HUES6 (cell line): ENCODE results near the gene HOXD11.

ENCODE experiments used
- H3K27ac ChIP-seq: 2 replicates; pipeline ENCODE4 v1.7.0; 2013; ENCODE audit warnings: low read depth, mild to moderate bottlenecking, low read length, inconsistent platforms
- H3K27me3 ChIP-seq: 2 replicates; pipeline ENCODE4 v1.6.1; 2013; ENCODE audit warnings: low read length; ENCODE audit not compliant: control insufficient read depth, insufficient read depth
- H3K36me3 ChIP-seq: 2 replicates; pipeline ENCODE4 v1.6.1; 2013; ENCODE audit warnings: low read length; ENCODE audit not compliant: control insufficient read depth, insufficient read depth
- H3K4me1 ChIP-seq: 2 replicates; pipeline ENCODE4 v1.6.1; 2013; ENCODE audit warnings: low read length; ENCODE audit not compliant: control insufficient read depth, insufficient read depth
- H3K4me3 ChIP-seq: 2 replicates; pipeline ENCODE4 v1.5.1; 2013; ENCODE audit warnings: low read depth, low read length
- H3K9ac ChIP-seq: one replicate; pipeline ENCODE4 v1.6.1; 2013; ENCODE audit warnings: mild to moderate bottlenecking, low read length
- H3K9me3 ChIP-seq: 2 replicates; pipeline ENCODE4 v1.6.1; 2013; ENCODE audit warnings: low read depth, low read length; ENCODE audit not compliant: control insufficient read depth, insufficient read depth

The HOXD11 gene

DNA sequence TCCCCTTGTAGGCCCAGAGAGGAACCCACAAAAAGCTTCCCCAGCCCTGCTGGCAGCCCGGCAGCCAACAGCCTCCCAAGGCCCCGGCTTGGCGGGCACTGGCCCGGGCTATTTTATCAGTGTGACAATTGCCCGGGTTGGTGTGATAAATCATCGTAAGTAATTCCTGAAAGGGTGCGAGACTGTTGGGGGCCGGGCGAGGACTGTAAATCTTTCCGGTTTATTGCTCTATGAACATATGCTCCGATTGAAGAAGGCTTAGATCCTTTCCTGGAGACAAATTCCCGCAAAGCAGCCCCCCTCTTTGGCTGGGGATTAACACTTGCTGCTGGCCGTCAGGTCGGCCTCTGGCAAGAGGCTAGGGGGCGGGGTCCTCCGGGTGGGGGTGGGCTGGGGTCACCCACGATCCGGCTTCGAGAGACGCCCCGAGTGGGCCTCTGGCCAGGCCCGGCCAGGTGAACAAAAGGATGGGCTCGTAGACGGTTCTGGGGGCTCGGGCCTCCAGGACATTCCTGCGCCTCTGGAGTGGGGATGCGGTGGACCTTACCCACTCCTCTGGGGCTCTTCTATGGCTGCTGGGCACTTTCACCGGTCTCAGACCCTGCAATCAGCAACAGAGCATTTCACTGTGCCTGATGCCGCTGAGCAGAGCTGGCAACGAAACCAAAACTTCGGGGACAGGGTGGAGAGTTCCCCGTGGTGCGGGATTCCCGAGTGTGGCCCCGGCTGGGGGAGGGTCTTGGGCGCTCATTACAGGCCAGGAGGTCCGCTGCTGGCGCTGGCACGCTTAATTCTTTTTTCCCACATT, 52.0 kb downstream of the HOXD11 start:
- Histone ChIP-seq H3K9ac (peak overlapping the region; percentile 71), H3K4me1 (peaks cover 39% of the 10 kb centered on the region), H3K27me3 (peaks cover 100% of the 10 kb centered on the region), H3K4me3 (peak overlapping the region; percentile 27; the same call in 1 of the 2 replicates), H3K27ac (no peak overlapping the region), H3K36me3 (no peaks in the 10 kb centered on the region), H3K9me3 (no peaks in the 10 kb centered on the region)
